Measurements from ENCODE around the gene PTGIS.

PTGIS gene

DNA sequence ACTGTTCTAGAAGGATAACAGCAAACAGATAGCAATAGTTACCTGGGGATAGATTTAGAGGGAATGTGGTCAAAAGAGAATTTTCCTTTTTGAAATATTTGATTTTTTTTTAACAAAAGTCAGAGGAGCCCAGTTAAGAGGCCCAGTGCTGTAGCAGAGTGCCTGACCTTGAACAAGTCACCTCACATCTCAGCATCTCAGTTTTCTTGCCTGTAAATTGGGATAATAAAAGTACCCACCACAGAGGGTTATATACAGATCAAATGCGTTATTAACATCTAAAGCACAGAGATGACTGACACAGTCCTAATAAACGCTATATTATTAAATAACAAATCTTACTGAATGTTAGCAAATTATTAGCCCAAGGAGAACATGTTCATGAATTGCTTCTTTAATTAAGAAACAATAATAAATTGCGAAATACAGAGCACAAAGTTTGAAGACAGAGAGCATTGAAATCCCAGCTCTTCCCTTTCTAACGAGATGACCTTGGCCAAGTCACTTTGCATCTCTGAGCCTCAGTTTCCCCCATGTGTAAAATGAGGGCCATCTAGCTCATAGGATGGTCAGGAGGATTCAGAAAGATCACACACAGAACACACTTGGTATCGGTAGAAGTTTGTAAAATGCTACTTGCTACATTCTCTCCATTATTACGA lies 35.5 kb downstream of the PTGIS start:
- TF ChIP-seq TAF1 (IDR thresholded peaks at IDR 0.05; ENCODE audit: low read depth) = no peak
- TF ChIP-seq CEBPB (IDR thresholded peaks at IDR 0.05) = peak; percentile 63

DNA sequence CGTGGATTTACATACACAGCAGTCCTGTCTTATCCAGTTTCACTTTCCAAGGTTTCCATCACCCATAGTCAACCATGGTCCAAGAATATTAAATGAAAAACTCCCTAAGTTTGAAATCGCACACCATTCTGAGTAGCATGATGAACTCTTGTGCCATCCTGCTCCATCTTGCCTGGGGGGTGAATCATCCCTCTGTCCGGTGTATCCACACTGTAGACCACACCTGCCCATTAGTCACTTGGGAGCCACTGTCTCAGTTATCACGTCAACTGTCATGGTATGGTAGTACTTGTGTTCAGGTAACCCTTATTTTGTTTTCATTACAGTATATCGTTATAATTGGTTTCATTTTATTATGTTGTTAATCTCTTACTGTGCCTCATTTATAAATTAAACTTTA lies 38.5 kb downstream of the PTGIS start:
- TF ChIP-seq EP300 (IDR thresholded peaks at IDR 0.05; ENCODE audit: borderline replicate concordance) = no peak

DNA sequence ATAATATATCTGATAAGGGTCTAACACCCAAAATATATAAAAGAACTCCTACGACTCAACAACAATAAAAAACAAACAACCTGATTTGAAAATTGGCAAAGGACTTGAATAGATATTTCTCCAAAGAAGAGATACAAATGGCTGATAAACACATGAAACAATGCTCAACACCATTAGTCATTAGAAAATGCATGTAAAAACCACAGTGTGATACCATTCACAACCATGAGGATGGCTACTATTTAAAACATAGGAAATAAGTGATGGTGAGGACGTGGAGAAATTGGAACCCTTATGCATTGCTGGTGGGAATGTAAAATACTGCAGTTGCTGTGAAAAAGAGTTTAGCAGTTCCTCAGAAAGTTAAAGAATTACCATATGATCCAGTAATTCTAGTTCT lies 41.4 kb downstream of the PTGIS start:
- TF ChIP-seq TEAD4 (IDR thresholded peaks at IDR 0.05) (no peak), ZBTB7A (IDR thresholded peaks at IDR 0.05; ENCODE audit: low read depth) (no peak), YY1 (IDR thresholded peaks at IDR 0.05; ENCODE audit: low read depth) (no peak), FOXM1 (IDR thresholded peaks at IDR 0.05; ENCODE audit: borderline replicate concordance, low read depth) (no peak), EGR1 (IDR thresholded peaks at IDR 0.05) (no peak), RAD21 (IDR thresholded peaks at IDR 0.05; ENCODE audit: low read depth) (no peak), TAF1 (IDR thresholded peaks at IDR 0.05; ENCODE audit: low read depth) (no peak), CEBPB (IDR thresholded peaks at IDR 0.05) (no peak), NFIC (IDR thresholded peaks at IDR 0.05) (no peak), TCF12 (IDR thresholded peaks at IDR 0.05; ENCODE audit: low read depth) (no peak), EP300 (IDR thresholded peaks at IDR 0.05; ENCODE audit: borderline replicate concordance) (no peak), CREB1 (IDR thresholded peaks at IDR 0.05; ENCODE audit: low read depth) (no peak)
- TF ChIP-seq, protein P1, sequence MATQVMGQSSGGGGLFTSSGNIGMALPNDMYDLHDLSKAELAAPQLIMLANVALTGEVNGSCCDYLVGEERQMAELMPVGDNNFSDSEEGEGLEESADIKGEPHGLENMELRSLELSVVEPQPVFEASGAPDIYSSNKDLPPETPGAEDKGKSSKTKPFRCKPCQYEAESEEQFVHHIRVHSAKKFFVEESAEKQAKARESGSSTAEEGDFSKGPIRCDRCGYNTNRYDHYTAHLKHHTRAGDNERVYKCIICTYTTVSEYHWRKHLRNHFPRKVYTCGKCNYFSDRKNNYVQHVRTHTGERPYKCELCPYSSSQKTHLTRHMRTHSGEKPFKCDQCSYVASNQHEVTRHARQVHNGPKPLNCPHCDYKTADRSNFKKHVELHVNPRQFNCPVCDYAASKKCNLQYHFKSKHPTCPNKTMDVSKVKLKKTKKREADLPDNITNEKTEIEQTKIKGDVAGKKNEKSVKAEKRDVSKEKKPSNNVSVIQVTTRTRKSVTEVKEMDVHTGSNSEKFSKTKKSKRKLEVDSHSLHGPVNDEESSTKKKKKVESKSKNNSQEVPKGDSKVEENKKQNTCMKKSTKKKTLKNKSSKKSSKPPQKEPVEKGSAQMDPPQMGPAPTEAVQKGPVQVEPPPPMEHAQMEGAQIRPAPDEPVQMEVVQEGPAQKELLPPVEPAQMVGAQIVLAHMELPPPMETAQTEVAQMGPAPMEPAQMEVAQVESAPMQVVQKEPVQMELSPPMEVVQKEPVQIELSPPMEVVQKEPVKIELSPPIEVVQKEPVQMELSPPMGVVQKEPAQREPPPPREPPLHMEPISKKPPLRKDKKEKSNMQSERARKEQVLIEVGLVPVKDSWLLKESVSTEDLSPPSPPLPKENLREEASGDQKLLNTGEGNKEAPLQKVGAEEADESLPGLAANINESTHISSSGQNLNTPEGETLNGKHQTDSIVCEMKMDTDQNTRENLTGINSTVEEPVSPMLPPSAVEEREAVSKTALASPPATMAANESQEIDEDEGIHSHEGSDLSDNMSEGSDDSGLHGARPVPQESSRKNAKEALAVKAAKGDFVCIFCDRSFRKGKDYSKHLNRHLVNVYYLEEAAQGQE (IDR thresholded peaks at IDR 0.05; ENCODE audit: low read depth) = no peak
- TF ChIP-seq, protein P2, sequence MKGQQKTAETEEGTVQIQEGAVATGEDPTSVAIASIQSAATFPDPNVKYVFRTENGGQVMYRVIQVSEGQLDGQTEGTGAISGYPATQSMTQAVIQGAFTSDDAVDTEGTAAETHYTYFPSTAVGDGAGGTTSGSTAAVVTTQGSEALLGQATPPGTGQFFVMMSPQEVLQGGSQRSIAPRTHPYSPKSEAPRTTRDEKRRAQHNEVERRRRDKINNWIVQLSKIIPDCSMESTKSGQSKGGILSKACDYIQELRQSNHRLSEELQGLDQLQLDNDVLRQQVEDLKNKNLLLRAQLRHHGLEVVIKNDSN (IDR thresholded peaks at IDR 0.05) = no peak
- TF ChIP-seq, protein P3, sequence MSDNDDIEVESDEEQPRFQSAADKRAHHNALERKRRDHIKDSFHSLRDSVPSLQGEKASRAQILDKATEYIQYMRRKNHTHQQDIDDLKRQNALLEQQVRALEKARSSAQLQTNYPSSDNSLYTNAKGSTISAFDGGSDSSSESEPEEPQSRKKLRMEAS (IDR thresholded peaks at IDR 0.05) = no peak

DNA sequence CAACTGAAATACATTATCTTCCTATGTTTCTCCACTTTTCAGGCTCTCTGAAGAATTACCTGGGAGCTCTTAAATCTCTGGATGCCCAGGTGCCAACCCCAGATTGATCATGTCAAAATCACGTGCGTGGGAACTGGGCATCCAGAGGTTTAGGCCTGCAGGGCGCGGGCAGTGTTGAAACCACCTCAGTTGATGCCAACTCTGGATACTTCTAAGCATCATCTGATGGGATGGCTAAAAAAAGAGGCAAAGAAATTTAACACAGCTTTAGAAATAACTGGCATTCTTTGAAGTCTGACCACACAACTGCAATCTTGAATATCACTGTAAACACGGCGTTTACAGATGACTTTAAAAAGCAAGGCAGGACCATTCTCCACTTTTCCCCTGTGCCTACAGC lies 41.9 kb downstream of the PTGIS start:
- TF ChIP-seq ZBTB7A (IDR thresholded peaks at IDR 0.05; ENCODE audit: low read depth) = no peak
- TF ChIP-seq, protein P1 (IDR thresholded peaks at IDR 0.05; ENCODE audit: low read depth) = no peak
- TF ChIP-seq EGR1 (IDR thresholded peaks at IDR 0.05) = no peak
- TF ChIP-seq RAD21 (IDR thresholded peaks at IDR 0.05; ENCODE audit: low read depth) = no peak
- TF ChIP-seq CEBPB (IDR thresholded peaks at IDR 0.05) = no peak
- TF ChIP-seq TCF12 (IDR thresholded peaks at IDR 0.05; ENCODE audit: low read depth) = no peak
- no peak for TF ChIP-seq TAF1 (IDR thresholded peaks at IDR 0.05; ENCODE audit: low read depth)
- TF ChIP-seq EP300 (IDR thresholded peaks at IDR 0.05; ENCODE audit: borderline replicate concordance) = no peak
- TF ChIP-seq FOXM1 (IDR thresholded peaks at IDR 0.05; ENCODE audit: borderline replicate concordance, low read depth) = no peak
- no peak for TF ChIP-seq TEAD4 (IDR thresholded peaks at IDR 0.05)
- no peak for TF ChIP-seq CREB1 (IDR thresholded peaks at IDR 0.05; ENCODE audit: low read depth)
- no peak for TF ChIP-seq YY1 (IDR thresholded peaks at IDR 0.05; ENCODE audit: low read depth)
- no peak for TF ChIP-seq NFIC (IDR thresholded peaks at IDR 0.05)
- TF ChIP-seq, protein P3 (IDR thresholded peaks at IDR 0.05) = no peak
- TF ChIP-seq, protein P2 (IDR thresholded peaks at IDR 0.05) = no peak

DNA sequence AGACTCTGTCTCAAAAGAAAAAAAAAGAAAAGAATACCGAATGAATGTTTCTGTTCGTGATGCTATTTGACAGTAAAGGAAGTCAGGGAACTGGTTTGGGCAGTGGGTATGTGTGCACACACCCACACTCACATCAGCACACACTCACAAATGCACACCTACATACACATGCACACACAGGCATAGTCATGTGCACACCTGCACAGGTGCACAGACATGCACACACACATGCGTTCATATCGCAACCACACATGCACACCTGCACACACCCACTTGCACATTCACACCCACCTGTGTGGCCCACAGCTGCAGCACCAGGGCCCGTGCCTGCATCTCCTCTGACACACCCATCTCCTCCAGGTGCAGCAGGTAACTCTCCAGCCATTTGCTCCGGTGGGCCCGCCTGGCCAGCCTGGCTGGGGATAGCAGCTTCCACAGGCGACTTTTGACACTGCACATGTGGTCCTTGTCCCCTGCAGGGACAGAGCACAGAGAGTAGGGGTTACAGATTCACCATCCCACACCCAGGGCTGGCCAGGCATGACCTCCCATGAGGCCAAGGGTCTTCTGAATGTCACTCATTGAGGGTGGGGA lies 44.1 kb downstream of the PTGIS start:
- TF ChIP-seq, protein P2 (IDR thresholded peaks at IDR 0.05) = no peak
- TF ChIP-seq EGR1 (IDR thresholded peaks at IDR 0.05) = no peak
- no peak for TF ChIP-seq TAF1 (IDR thresholded peaks at IDR 0.05; ENCODE audit: low read depth)
- TF ChIP-seq NFIC (IDR thresholded peaks at IDR 0.05) = no peak
- TF ChIP-seq CREB1 (IDR thresholded peaks at IDR 0.05; ENCODE audit: low read depth) = no peak
- no peak for TF ChIP-seq FOXM1 (IDR thresholded peaks at IDR 0.05; ENCODE audit: borderline replicate concordance, low read depth)
- TF ChIP-seq CEBPB (IDR thresholded peaks at IDR 0.05) = no peak
- TF ChIP-seq YY1 (IDR thresholded peaks at IDR 0.05; ENCODE audit: low read depth) = no peak
- no peak for TF ChIP-seq RAD21 (IDR thresholded peaks at IDR 0.05; ENCODE audit: low read depth)
- no peak for TF ChIP-seq TEAD4 (IDR thresholded peaks at IDR 0.05)
- no peak for TF ChIP-seq EP300 (IDR thresholded peaks at IDR 0.05; ENCODE audit: borderline replicate concordance)
- no peak for TF ChIP-seq ZBTB7A (IDR thresholded peaks at IDR 0.05; ENCODE audit: low read depth)
- TF ChIP-seq TCF12 (IDR thresholded peaks at IDR 0.05; ENCODE audit: low read depth) = no peak
- TF ChIP-seq, protein P3 (IDR thresholded peaks at IDR 0.05) = no peak

Measured in Ishikawa (cell line).